Hepatocyte (in vitro differentiated cells): ENCODE measurements around the gene CADPS2.

ENCODE experiments used
- CTCF ChIP-seq: fragments of 200-600 bp; sonication (generic); IDR thresholded peaks from 2 replicates; pipeline ENCODE4 v1.5.1; 2016; ENCODE audit warnings: antibody characterized with exemption, mild to moderate bottlenecking; ENCODE audit not compliant: poor library complexity
- EZH2 ChIP-seq: fragments of 200-600 bp; sonication (generic); IDR thresholded peaks from 2 replicates; pipeline ENCODE4 v1.6.1; 2016; ENCODE audit warnings: antibody characterized with exemption, mild to moderate bottlenecking, borderline replicate concordance
- EZH2phosphoT487 ChIP-seq: fragments of 200-600 bp; sonication (generic); IDR thresholded peaks from one replicate; pipeline ENCODE4 v1.6.1; 2018; ENCODE audit warnings: antibody characterized with exemption, mild to moderate bottlenecking, low read depth, moderate library complexity; ENCODE audit not compliant: unreplicated experiment, severe bottlenecking

GRCh38 chr7:122438492-122438891 lies 447.8 kb downstream of the CADPS2 start:
- TF ChIP-seq CTCF: no peak
- TF ChIP-seq EZH2: no peak
- no peak for TF ChIP-seq EZH2phosphoT487
